K562 (cell line): ENCODE data around the gene PPP1R3G.

Experiments
- BCLAF1 ChIP-seq, 2 experiments: fragments of 450-650 bp in 1 of 2; IDR thresholded peaks; 2 replicates each; pipeline ENCODE4 v1.6.1; 2011 to 2017; ENCODE audit warnings: low read depth in 2 of 2, antibody characterized with exemption in 1 of 2, borderline replicate concordance in 1 of 2, low read length in 1 of 2, mild to moderate bottlenecking in 1 of 2, mixed read lengths in 1 of 2; ENCODE audit not compliant: control insufficient read depth in 1 of 2
- CTCF ChIP-seq, 3 experiments: IDR thresholded peaks in 2 of 3; conservative IDR thresholded peaks in 1 of 3; 2 replicates each; pipeline ENCODE4 v1.5.1; 2011 to 2012; ENCODE audit warnings: low read length in 3 of 3, mild to moderate bottlenecking in 3 of 3, control low read depth in 2 of 3, improper control_type of control experiment in 1 of 3, inconsistent platforms in 1 of 3, low read depth in 1 of 3, mixed read lengths in 1 of 3, moderate library complexity in 1 of 3; ENCODE audit not compliant: insufficient read depth in 2 of 3
- EZH2 ChIP-seq: IDR thresholded peaks from 2 replicates; pipeline ENCODE4 v1.6.1; 2012; ENCODE audit warnings: low read depth, mild to moderate bottlenecking, inconsistent platforms, low read length, borderline replicate concordance
- FIP1L1 ChIP-seq: fragments of 200-400 bp; formaldehyde crosslinking; IDR thresholded peaks from 2 replicates; pipeline ENCODE4 v1.6.1; 2018; ENCODE audit warnings: mild to moderate bottlenecking, low read depth, low read length; ENCODE audit not compliant: poor library complexity, severe bottlenecking
- MEF2A ChIP-seq: IDR thresholded peaks from 2 replicates; pipeline ENCODE4 v1.6.1; 2011; ENCODE audit warnings: low read depth, mild to moderate bottlenecking, low read length, moderate library complexity; ENCODE audit not compliant: control insufficient read depth
- POLR2A ChIP-seq: fragments of 450-650 bp; conservative IDR thresholded peaks from 2 replicates; pipeline ENCODE4 v1.6.1; 2016
- RAD21 ChIP-seq, 2 experiments: fragments of 250-450 bp in 1 of 2; fragments of 450-650 bp in 1 of 2; sonication (Bioruptor Pico) in 1 of 2; formaldehyde crosslinking in 1 of 2; IDR thresholded peaks in 1 of 2; conservative IDR thresholded peaks in 1 of 2; 2 replicates each; pipeline versions ENCODE4 v1.4.0 to v1.8.0; 2020 to 2022; ENCODE audit warnings: mild to moderate bottlenecking in 2 of 2, moderate library complexity in 1 of 2
- SMC3 ChIP-seq: conservative IDR thresholded peaks from 2 replicates; pipeline ENCODE4 v1.6.1; 2011; ENCODE audit warnings: low read depth, low read length, improper control_type of control experiment; ENCODE audit not compliant: insufficient read depth
- TAF1 ChIP-seq: IDR thresholded peaks from 2 replicates; pipeline ENCODE4 v1.6.1; 2011; ENCODE audit warnings: mild to moderate bottlenecking, low read length, moderate library complexity; ENCODE audit not compliant: insufficient read depth, control insufficient read depth, severe bottlenecking; ENCODE audit errors: extremely low read depth
- TF ChIP-seq, protein P1 (sequence below): sonication (generic); formaldehyde crosslinking; IDR thresholded peaks from 2 replicates; pipeline ENCODE4 v1.8.0; 2022; ENCODE audit warnings: mild to moderate bottlenecking, low read depth, missing genetic modification reagents

- no peak for TF ChIP-seq RAD21 (CRISPR knock-in tag; conservative IDR thresholded peaks at IDR 0.05 in 1 of 2, IDR thresholded peaks at IDR 0.05 in 1 of 2)
- no peak for TF ChIP-seq TAF1
- TF ChIP-seq EZH2 = no peak
- no peak for TF ChIP-seq SMC3
- TF ChIP-seq CTCF (IDR thresholded peaks at IDR 0.05 in 2 of 3, conservative IDR thresholded peaks at IDR 0.05 in 1 of 3; ENCODE audit: insufficient read depth in 2 of 3, low read depth in 1 of 3, low read length in 3 of 3) = no peak
- no peak for TF ChIP-seq FIP1L1
- no peak for TF ChIP-seq MEF2A
- TF ChIP-seq BCLAF1 (IDR thresholded peaks at IDR 0.05; ENCODE audit: borderline replicate concordance in 1 of 2, control insufficient read depth in 1 of 2, low read depth in 2 of 2, low read length in 1 of 2) = no peak
- no peak for TF ChIP-seq POLR2A
- TF ChIP-seq, protein P1, sequence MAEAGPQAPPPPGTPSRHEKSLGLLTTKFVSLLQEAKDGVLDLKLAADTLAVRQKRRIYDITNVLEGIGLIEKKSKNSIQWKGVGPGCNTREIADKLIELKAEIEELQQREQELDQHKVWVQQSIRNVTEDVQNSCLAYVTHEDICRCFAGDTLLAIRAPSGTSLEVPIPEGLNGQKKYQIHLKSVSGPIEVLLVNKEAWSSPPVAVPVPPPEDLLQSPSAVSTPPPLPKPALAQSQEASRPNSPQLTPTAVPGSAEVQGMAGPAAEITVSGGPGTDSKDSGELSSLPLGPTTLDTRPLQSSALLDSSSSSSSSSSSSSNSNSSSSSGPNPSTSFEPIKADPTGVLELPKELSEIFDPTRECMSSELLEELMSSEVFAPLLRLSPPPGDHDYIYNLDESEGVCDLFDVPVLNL (CRISPR knock-in tag) = no peak
Measured at GRCh38 chr6:5132731-5133130, 47.6 kb downstream of the PPP1R3G start.
